Thymus (tissue), 11 donors: Measurements from ENCODE around the gene EDN1. TPM values are rescaled to one million over a fixed set of nuclear protein-coding genes. Genes with fewer than 3 reads are reported as not detected.
"Not testable (repeated sequence)": the region's sequence is repeated elsewhere in the genome, so short reads cannot be mapped to it uniquely, and the experiment has no call there.

ENCODE experiments used
- DNase-seq, 9 donors: peaks; one replicate each; pipeline ENCODE4 v3.0.0-alpha.2; 2013; ENCODE audit warnings: low spot score in 9 of 9, low read depth in 6 of 9, missing footprints in 1 of 9
- H3K27ac ChIP-seq, 2 donors: one replicate each; pipeline ENCODE4 v1.5.1; 2013; ENCODE audit warnings: control low read depth in 1 of 2, low read depth in 1 of 2, low read length in 1 of 2, mild to moderate bottlenecking in 1 of 2, moderate library complexity in 1 of 2
- H3K27me3 ChIP-seq, 2 donors: one replicate each; pipeline ENCODE4 v1.5.1; 2013; ENCODE audit warnings: low read length in 1 of 2; ENCODE audit not compliant: control insufficient read depth in 2 of 2, insufficient read depth in 1 of 2
- H3K36me3 ChIP-seq, 2 donors: one replicate each; pipeline ENCODE4 v1.5.1; 2013; ENCODE audit warnings: low read length in 1 of 2, mild to moderate bottlenecking in 1 of 2, moderate library complexity in 1 of 2; ENCODE audit not compliant: control insufficient read depth in 2 of 2, insufficient read depth in 2 of 2
- H3K4me1 ChIP-seq, 2 donors: one replicate each; pipeline ENCODE4 v1.5.1; 2013; ENCODE audit warnings: low read length in 2 of 2; ENCODE audit not compliant: control insufficient read depth in 2 of 2, insufficient read depth in 2 of 2
- H3K4me3 ChIP-seq, 2 donors: one replicate each; pipeline ENCODE4 v1.5.1; 2013; ENCODE audit warnings: low read length in 2 of 2, control low read depth in 1 of 2, mild to moderate bottlenecking in 1 of 2
- H3K9me3 ChIP-seq, 2 donors: one replicate each; pipeline ENCODE4 v1.5.1; 2013; ENCODE audit warnings: low read length in 1 of 2, mild to moderate bottlenecking in 1 of 2; ENCODE audit not compliant: control insufficient read depth in 2 of 2, insufficient read depth in 1 of 2
- WGBS: extraction: QIAGEN DNeasy Blood & Tissue Kit; methylation state at CpG from one replicate; pipeline ENCODE4 v1.1.7; 2013; 5-methylcytosine and 5-hydroxymethylcytosine counted together
- polyA plus RNA-seq: library from polyadenylated mRNA; stranded (reverse); fragments of 200-250 nt; gene quantifications from one replicate; pipeline ENCODE4 v1.2.3, GENCODE V29; 2013
- total RNA-seq: library from RNA; stranded (reverse); fragments of 120-200 nt; gene quantifications from one replicate; pipeline ENCODE4 v1.2.4, GENCODE V29; 2013
- donor health status: healthy.

The EDN1 gene
- total and polyA plus RNA-seq, 2 donors: 1.0 to 14.3 TPM

DNA sequence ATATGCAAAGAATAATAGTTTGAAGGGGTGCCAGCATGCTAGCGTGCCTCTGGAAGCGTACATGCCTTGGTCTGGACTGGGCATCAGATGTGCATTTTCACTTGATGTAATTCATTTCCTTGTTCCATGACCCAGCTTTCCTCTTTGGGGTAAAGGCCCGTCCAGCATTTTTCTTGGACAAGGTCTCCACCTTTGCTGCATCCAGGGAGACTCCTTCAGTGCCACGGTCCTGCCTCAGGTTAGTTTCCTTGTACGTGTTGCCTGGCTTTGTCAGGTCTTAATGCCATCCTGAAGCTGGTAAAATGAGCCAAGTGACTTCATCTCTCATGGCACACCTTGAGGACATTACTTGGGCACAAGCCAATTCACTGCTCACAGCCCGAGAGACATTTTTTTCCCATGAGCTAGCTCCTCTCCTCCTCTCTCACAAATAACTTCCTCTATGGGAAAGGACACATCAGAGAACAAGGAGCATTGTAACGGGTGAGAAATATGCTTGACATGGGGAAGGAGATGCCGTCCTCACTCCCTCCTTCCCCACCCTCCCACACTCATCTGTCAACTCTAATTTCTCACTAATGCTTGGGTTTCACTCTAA lies 23.9 kb downstream of the EDN1 start:
- H3K36me3 ChIP-seq: no peaks in the 10 kb centered on the region
- DNase-seq: no peak
- H3K4me1 ChIP-seq: no peaks in the 10 kb centered on the region
- H3K9me3 ChIP-seq: peaks cover 0 to 5% of the 10 kb centered on the region in 2 donors
- no peak overlapping the region for H3K27ac ChIP-seq
- WGBS: 86% methylated on average over 8 of the region's 8 CpGs
- no peaks in the 10 kb centered on the region for H3K27me3 ChIP-seq
- H3K4me3 ChIP-seq: no peak overlapping the region

DNA sequence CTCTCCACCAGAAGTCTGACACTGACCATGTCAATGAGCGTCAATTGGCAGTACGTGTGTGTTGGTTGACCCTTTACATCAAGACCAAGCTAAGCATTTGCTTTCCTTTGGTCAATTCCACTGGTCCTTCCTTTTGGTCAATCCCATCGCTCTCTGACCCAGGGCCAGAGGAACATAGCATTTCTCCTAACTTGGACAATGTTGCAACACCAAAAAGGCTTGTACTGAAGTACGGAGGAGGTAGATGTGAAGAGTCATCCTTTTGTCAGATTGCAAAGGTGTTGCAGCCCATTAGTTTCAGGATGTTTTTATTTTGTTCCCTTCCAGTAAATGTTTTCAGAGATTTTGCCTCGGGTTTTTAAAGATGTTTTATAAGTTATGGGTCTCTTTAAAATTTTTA lies 24.6 kb downstream of the EDN1 start:
- no peaks in the 10 kb centered on the region for H3K36me3 ChIP-seq
- DNase-seq: no peak
- H3K9me3 ChIP-seq: peaks cover 0 to 5% of the 10 kb centered on the region in 2 donors
- no peaks in the 10 kb centered on the region for H3K4me1 ChIP-seq
- WGBS: 98% methylated on average over 5 of the region's 5 CpGs
- H3K4me3 ChIP-seq: no peak overlapping the region
- no peaks in the 10 kb centered on the region for H3K27me3 ChIP-seq
- no peak overlapping the region for H3K27ac ChIP-seq

GRCh38 chr6:12315292-12316081 lies 25.3 kb downstream of the EDN1 start:
- no peaks in the 10 kb centered on the region for H3K4me1 ChIP-seq
- DNase-seq: no peak
- H3K4me3 ChIP-seq: no peak overlapping the region
- H3K27ac ChIP-seq: no peak overlapping the region
- H3K9me3 ChIP-seq: peaks cover 0 to 5% of the 10 kb centered on the region in 2 donors
- no peaks in the 10 kb centered on the region for H3K27me3 ChIP-seq
- WGBS: 96% methylated on average over 5 of the region's 5 CpGs
- H3K36me3 ChIP-seq: no peaks in the 10 kb centered on the region

GRCh38 chr6:12318749-12319148 lies 28.6 kb downstream of the EDN1 start:
- Histone ChIP-seq H3K27me3 (no peaks in the 10 kb centered on the region), H3K36me3 (no peaks in the 10 kb centered on the region), H3K4me3 (no peak overlapping the region), H3K27ac (no peak overlapping the region), H3K9me3 (peaks cover 0 to 5% of the 10 kb centered on the region in 2 donors), H3K4me1 (no peaks in the 10 kb centered on the region)
- WGBS: 49% methylated on average over 2 of the region's 2 CpGs
- DNase-seq: no peak

GRCh38 chr6:12320074-12320473 lies 29.9 kb downstream of the EDN1 start:
- H3K36me3 ChIP-seq, H3K4me3 ChIP-seq, H3K9me3 ChIP-seq, H3K27me3 ChIP-seq, H3K27ac ChIP-seq, H3K4me1 ChIP-seq, DNase-seq: not testable (repeated sequence)
- 90% methylated on average over 5 of the region's 5 CpGs for WGBS

- Histone ChIP-seq H3K4me3 (no peak overlapping the region), H3K27me3 (no peaks in the 10 kb centered on the region), H3K4me1 (no peaks in the 10 kb centered on the region), H3K36me3 (no peaks in the 10 kb centered on the region), H3K9me3 (no peaks in the 10 kb centered on the region), H3K27ac (no peak overlapping the region)
- WGBS: 96% methylated on average over 3 of the region's 3 CpGs
- DNase-seq: no peak
These were observed 33.9 kb downstream of the EDN1 start for GRCh38 chr6:12324099-12324498.

DNA sequence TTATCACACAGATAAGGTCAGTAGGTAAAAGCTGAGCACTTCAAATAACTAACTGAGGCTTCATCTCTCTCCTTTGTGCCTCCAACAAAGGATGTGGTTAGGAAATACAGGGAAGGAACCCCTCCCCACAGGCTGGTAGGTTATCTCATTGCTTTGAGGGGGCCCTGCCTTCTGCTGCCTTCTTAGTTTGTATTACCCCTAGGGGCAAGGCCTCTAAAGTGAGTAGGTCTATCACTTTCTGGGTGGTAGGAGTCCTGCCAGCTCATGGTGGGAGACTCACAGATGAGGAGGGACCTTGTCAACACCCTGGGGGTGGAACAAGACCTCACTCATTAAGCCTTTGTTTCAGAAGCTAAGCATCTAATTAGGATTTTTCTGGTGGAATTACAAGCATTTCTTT lies 34.6 kb downstream of the EDN1 start:
- Histone ChIP-seq H3K27ac (no peak overlapping the region), H3K4me3 (no peak overlapping the region), H3K9me3 (no peaks in the 10 kb centered on the region), H3K4me1 (no peaks in the 10 kb centered on the region), H3K27me3 (no peaks in the 10 kb centered on the region), H3K36me3 (no peaks in the 10 kb centered on the region)
- DNase-seq: peak in 3 of 9 donors; percentile 4 to 31 (median 12)

DNA sequence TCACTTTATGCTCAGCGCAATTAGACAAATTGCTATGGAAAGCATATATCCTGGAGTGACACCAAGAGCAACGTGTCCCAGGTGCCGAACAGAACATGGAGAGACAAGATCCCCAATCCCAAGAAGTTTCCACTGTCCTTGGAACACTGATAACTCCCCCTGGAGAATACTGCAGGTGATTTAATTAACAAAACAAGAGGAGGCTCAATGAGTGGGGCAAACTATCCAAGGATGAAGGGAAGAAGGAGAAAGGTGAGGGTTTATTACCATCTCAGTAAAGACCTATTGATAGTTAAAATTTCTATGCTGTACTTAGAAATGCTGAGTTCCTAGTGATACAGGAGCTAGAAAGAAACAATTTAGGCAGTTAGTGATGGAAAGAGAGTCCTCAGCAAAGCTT lies 35.7 kb downstream of the EDN1 start:
- Histone ChIP-seq H3K4me3 (no peak overlapping the region), H3K9me3 (no peaks in the 10 kb centered on the region), H3K27ac (no peak overlapping the region), H3K4me1 (no peaks in the 10 kb centered on the region), H3K36me3 (no peaks in the 10 kb centered on the region), H3K27me3 (no peaks in the 10 kb centered on the region)
- WGBS: 76% methylated on average over 3 of the region's 3 CpGs
- DNase-seq: no peak

DNA sequence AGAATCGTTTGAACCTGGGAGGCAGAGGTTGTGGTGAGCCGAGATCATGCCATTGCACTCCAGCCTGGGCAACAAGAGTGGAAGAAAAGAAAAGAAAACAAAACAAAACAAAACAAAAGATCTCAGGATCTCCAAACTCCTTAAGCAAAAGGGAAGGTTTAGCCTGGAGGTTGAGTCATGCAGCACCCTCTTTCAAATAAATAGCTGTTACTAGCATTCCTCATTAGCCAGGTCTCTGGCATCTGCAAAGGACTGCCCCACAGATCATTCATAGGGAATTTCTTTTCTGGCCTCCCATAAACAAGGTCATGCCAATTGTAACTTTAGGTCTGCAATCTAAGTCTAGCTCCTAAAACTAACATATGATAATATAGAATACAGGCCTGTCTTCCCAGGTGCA lies 37.2 kb downstream of the EDN1 start:
- no peaks in the 10 kb centered on the region for H3K27me3 ChIP-seq
- no peak overlapping the region for H3K4me3 ChIP-seq
- H3K27ac ChIP-seq: no peak overlapping the region
- H3K9me3 ChIP-seq: no peaks in the 10 kb centered on the region
- DNase-seq: no peak
- no peaks in the 10 kb centered on the region for H3K4me1 ChIP-seq
- 99% methylated on average over 2 of the region's 2 CpGs for WGBS
- no peaks in the 10 kb centered on the region for H3K36me3 ChIP-seq
